H1 (cell line): ENCODE results near the gene EIPR1. TPM values are rescaled to one million over a fixed set of nuclear protein-coding genes. Genes with fewer than 3 reads are reported as not detected.

Experiments
- CTCF ChIA-PET: fragments of 300-600 bp; sonication (Branson Sonifier 250); formaldehyde crosslinking; loops from one replicate; lab custom pipeline; 2021; ENCODE audit not compliant: partially characterized antibody; lab: Charles Lee
- POLR2A ChIA-PET: fragments of 300-600 bp; sonication (Branson Sonifier 250); formaldehyde crosslinking; loops from one replicate; lab custom pipeline; 2021; ENCODE audit warnings: inconsistent platforms; ENCODE audit not compliant: partially characterized antibody; lab: Charles Lee
- DNase-seq, 2 experiments: peaks; one replicate each; pipeline versions ENCODE4 v3.0.0 to v3.0.0-alpha.2; 2010 to 2022; ENCODE audit warnings: low spot score in 2 of 2, low read depth in 1 of 2, mixed read lengths in 1 of 2
- FAIRE-seq: peaks from 2 replicates; lab custom pipeline; 2011; peaks lifted over from hg19 to GRCh38; lab: Jason Lieb, UNC
- H2AFZ ChIP-seq: 2 replicates; pipeline ENCODE4 v1.8.1; 2012; ENCODE audit warnings: low read length, inconsistent platforms
- H2AK5ac ChIP-seq: 2 replicates; pipeline ENCODE4 v1.6.1; 2013; ENCODE audit warnings: low read depth, low read length
- H2BK120ac ChIP-seq: replicated peaks from 2 replicates; pipeline ENCODE3; 2013; ENCODE audit warnings: low read depth, low read length, inconsistent platforms
- H2BK12ac ChIP-seq: 2 replicates; pipeline ENCODE4 v1.6.1; 2013; ENCODE audit warnings: low read depth, low read length
- H2BK15ac ChIP-seq: 2 replicates; pipeline ENCODE4 v1.6.1; 2013; ENCODE audit warnings: low read length
- H2BK20ac ChIP-seq: 2 replicates; pipeline ENCODE4 v1.6.1; 2013; ENCODE audit warnings: low read length
- H2BK5ac ChIP-seq: 2 replicates; pipeline ENCODE4 v1.6.1; 2013; ENCODE audit warnings: low read depth, low read length
- H3K14ac ChIP-seq: 2 replicates; pipeline ENCODE4 v1.6.1; 2013; ENCODE audit warnings: inconsistent platforms; ENCODE audit not compliant: insufficient read length
- H3K18ac ChIP-seq: 2 replicates; pipeline ENCODE4 v1.6.1; 2013; ENCODE audit warnings: low read length; ENCODE audit errors: extremely low read depth
- H3K23ac ChIP-seq: 2 replicates; pipeline ENCODE4 v1.6.1; 2013; ENCODE audit warnings: inconsistent platforms; ENCODE audit not compliant: insufficient read length
- H3K23me2 ChIP-seq: 2 replicates; pipeline ENCODE4 v1.6.1; 2013; ENCODE audit warnings: low read depth, low read length
- H3K27ac ChIP-seq: 2 replicates; pipeline ENCODE4 v1.6.1; 2011; ENCODE audit warnings: low read depth, low read length, inconsistent platforms
- H3K27me3 ChIP-seq, 4 experiments: replicated peaks in 1 of 4; 1 replicate in 1 of 4; 2 replicates in 3 of 4; pipeline versions ENCODE4 v1.6.1 to v1.8.1; 2011 to 2013; ENCODE audit warnings: low read length in 3 of 4, mild to moderate bottlenecking in 3 of 4, inconsistent platforms in 2 of 4, mixed read lengths in 2 of 4, moderate library complexity in 1 of 4; ENCODE audit not compliant: control insufficient read depth in 3 of 4, insufficient read depth in 3 of 4; ENCODE audit errors: extremely low read depth in 1 of 4
- H3K36me3 ChIP-seq, 4 experiments: 2 replicates each; pipeline versions ENCODE4 v1.6.1 to v1.8.1; 2011 to 2013; ENCODE audit warnings: mild to moderate bottlenecking in 4 of 4, low read length in 3 of 4, moderate library complexity in 2 of 4, control low read depth in 1 of 4, inconsistent platforms in 1 of 4; ENCODE audit not compliant: insufficient read depth in 4 of 4, control insufficient read depth in 2 of 4
- H3K4ac ChIP-seq: replicated peaks from 2 replicates; pipeline ENCODE3; 2013; ENCODE audit warnings: low read length, low read depth, mixed read lengths, inconsistent platforms; ENCODE audit not compliant: insufficient read length
- H3K4me1 ChIP-seq, 4 experiments: replicated peaks in 1 of 4; 1 replicate in 1 of 4; 2 replicates in 3 of 4; pipeline versions ENCODE4 v1.6.1 to v1.8.1; 2011 to 2013; ENCODE audit warnings: low read length in 3 of 4, inconsistent platforms in 2 of 4, mixed read lengths in 1 of 4; ENCODE audit not compliant: insufficient read depth in 4 of 4, control insufficient read depth in 3 of 4
- H3K4me2 ChIP-seq, 2 experiments: 2 replicates each; pipeline versions ENCODE4 v1.6.1 to v1.8.1; 2011 to 2013; ENCODE audit warnings: low read depth in 2 of 2, low read length in 2 of 2, control low read depth in 1 of 2, inconsistent platforms in 1 of 2, mild to moderate bottlenecking in 1 of 2; ENCODE audit not compliant: insufficient read depth in 1 of 2
- H3K4me3 ChIP-seq, 4 experiments: fragments of 200-600, 300-600 bp in 1 of 4; sonication (generic), shearing (Covaris generic), sonication (Bioruptor Twin) in 1 of 4; 2 replicates each; pipeline versions ENCODE4 v1.5.1 to v1.8.1; 2011 to 2016; ENCODE audit warnings: low read length in 4 of 4, low read depth in 3 of 4, control low read depth in 2 of 4, inconsistent platforms in 2 of 4, mild to moderate bottlenecking in 2 of 4, mixed read lengths in 1 of 4, moderate library complexity in 1 of 4; ENCODE audit not compliant: insufficient read depth in 2 of 4; ENCODE audit errors: extremely low read depth in 1 of 4
- H3K56ac ChIP-seq: replicated peaks from 2 replicates; pipeline ENCODE3; 2013; ENCODE audit warnings: low read depth, mild to moderate bottlenecking, mixed read lengths, low read length, inconsistent platforms; ENCODE audit not compliant: insufficient read length
- H3K79me1 ChIP-seq: 2 replicates; pipeline ENCODE4 v1.6.1; 2013; ENCODE audit warnings: low read depth, low read length, control low read depth
- H3K79me2 ChIP-seq, 2 experiments: 2 replicates each; pipeline versions ENCODE4 v1.6.1 to v1.8.1; 2012 to 2013; ENCODE audit warnings: low read length in 2 of 2, mild to moderate bottlenecking in 2 of 2, inconsistent platforms in 1 of 2; ENCODE audit not compliant: insufficient read depth in 2 of 2, control insufficient read depth in 1 of 2
- H3K9ac ChIP-seq, 4 experiments: replicated peaks in 1 of 4; 1 replicate in 1 of 4; 2 replicates in 3 of 4; pipeline versions ENCODE4 v1.6.1 to v1.8.1; 2011 to 2013; ENCODE audit warnings: low read depth in 3 of 4, low read length in 3 of 4, control low read depth in 2 of 4, mild to moderate bottlenecking in 2 of 4, moderate library complexity in 2 of 4, inconsistent platforms in 1 of 4; ENCODE audit errors: extremely low read depth in 1 of 4
- H3K9me3 ChIP-seq, 2 experiments: 2 replicates each; pipeline versions ENCODE4 v1.6.1 to v1.8.1; 2012 to 2013; ENCODE audit warnings: mild to moderate bottlenecking in 2 of 2, moderate library complexity in 2 of 2, control low read depth in 1 of 2, inconsistent platforms in 1 of 2, low read depth in 1 of 2, low read length in 1 of 2, mixed read lengths in 1 of 2; ENCODE audit not compliant: insufficient read depth in 2 of 2
- H4K20me1 ChIP-seq, 2 experiments: replicated peaks in 1 of 2; 2 replicates each; pipeline versions ENCODE3 to v1.8.1; 2011 to 2013; ENCODE audit warnings: inconsistent platforms in 2 of 2, low read length in 2 of 2, mild to moderate bottlenecking in 1 of 2; ENCODE audit not compliant: insufficient read depth in 2 of 2, control insufficient read depth in 1 of 2
- H4K5ac ChIP-seq: 2 replicates; pipeline ENCODE4 v1.6.1; 2013; ENCODE audit warnings: low read length, low read depth, mixed read lengths, inconsistent platforms; ENCODE audit not compliant: insufficient read length
- H4K8ac ChIP-seq: 2 replicates; pipeline ENCODE4 v1.8.0; 2013; ENCODE audit warnings: mild to moderate bottlenecking, moderate library complexity, low read length, inconsistent platforms; ENCODE audit not compliant: insufficient read depth; ENCODE audit errors: extremely low read depth
- H4K91ac ChIP-seq: replicated peaks from 2 replicates; pipeline ENCODE3; 2013; ENCODE audit warnings: low read length, mixed read lengths, inconsistent platforms; ENCODE audit not compliant: insufficient read length
- CTBP2 ChIP-seq: IDR thresholded peaks from 2 replicates; pipeline ENCODE4 v1.7.0; 2011; ENCODE audit warnings: borderline replicate concordance, mild to moderate bottlenecking, moderate library complexity, mixed read lengths, low read length; ENCODE audit not compliant: insufficient read depth, insufficient read length
- EGR1 ChIP-seq: IDR thresholded peaks from 2 replicates; pipeline ENCODE4 v1.6.1; 2011; ENCODE audit warnings: low read depth, low read length, borderline replicate concordance
- JUN ChIP-seq: IDR thresholded peaks from 2 replicates; pipeline ENCODE4 v1.6.1; 2011; ENCODE audit warnings: low read depth, mild to moderate bottlenecking, improper control_type of control experiment, low read length
- NANOG ChIP-seq: IDR thresholded peaks from 2 replicates; pipeline ENCODE4 v1.6.1; 2011; ENCODE audit warnings: low read length, low read depth, mild to moderate bottlenecking, inconsistent platforms; ENCODE audit not compliant: insufficient read depth, poor library complexity, severe bottlenecking
- RBBP5 ChIP-seq: IDR thresholded peaks from 2 replicates; pipeline ENCODE4 v1.7.1; 2012; ENCODE audit warnings: low read depth, mild to moderate bottlenecking, inconsistent platforms, low read length, moderate library complexity, borderline replicate concordance
- SP1 ChIP-seq: IDR thresholded peaks from 2 replicates; pipeline ENCODE4 v1.6.1; 2011; ENCODE audit warnings: low read depth, low read length
- ZNF274 ChIP-seq: IDR thresholded peaks from 2 replicates; pipeline ENCODE4 v1.7.0; 2012; ENCODE audit warnings: low read length, borderline replicate concordance; ENCODE audit errors: extremely low read depth
- WGBS, 2 experiments: shearing (Covaris generic) in 1 of 2; methylation state at CpG; one replicate each; pipeline versions ENCODE4 v1.1.6 to v1.1.7; 2013 to 2015; ENCODE audit warnings: low lambda C conversion rate in 2 of 2, mixed read lengths in 2 of 2, inconsistent platforms in 1 of 2, low coverage in 1 of 2, missing lambda C conversion rate in 1 of 2; ENCODE audit not compliant: insufficient replicate concordance in 2 of 2, insufficient coverage in 1 of 2, insufficient read length in 1 of 2; ENCODE audit errors: extremely low coverage in 1 of 2, missing lambda C conversion rate in 1 of 2; 5-methylcytosine and 5-hydroxymethylcytosine counted together
- polyA plus RNA-seq, 7 experiments: library from polyadenylated mRNA; depleted of rRNA in 3 of 7; stranded (reverse) in 5 of 7; unstranded in 2 of 7; fragments of >200 nt in 5 of 7; fragments of 200-250 nt in 2 of 7; gene quantifications; 1 replicate in 5 of 7; 2 replicates in 1 of 7; 4 replicates in 1 of 7; pipeline versions ENCODE4 v1.2.1 to v1.2.3, GENCODE V29; 2011 to 2013; ENCODE audit warnings: missing spikeins in 2 of 7, mixed read lengths in 2 of 7
- total RNA-seq: library from RNA; stranded (reverse); fragmentation: NEBNext Ultra II Directional; extraction: Animal tissue kit (Norgen Biotek cat#: 25700); gene quantifications from 2 replicates; pipeline ENCODE4 v1.2.1, GENCODE V29; 2021

EIPR1 gene
- total and polyA plus RNA-seq, 2 of the 8 experiments (the other 6 are each of a cell fraction or from before 2014, with no cell fraction given), result 26.3 to 56.4 TPM

DNA sequence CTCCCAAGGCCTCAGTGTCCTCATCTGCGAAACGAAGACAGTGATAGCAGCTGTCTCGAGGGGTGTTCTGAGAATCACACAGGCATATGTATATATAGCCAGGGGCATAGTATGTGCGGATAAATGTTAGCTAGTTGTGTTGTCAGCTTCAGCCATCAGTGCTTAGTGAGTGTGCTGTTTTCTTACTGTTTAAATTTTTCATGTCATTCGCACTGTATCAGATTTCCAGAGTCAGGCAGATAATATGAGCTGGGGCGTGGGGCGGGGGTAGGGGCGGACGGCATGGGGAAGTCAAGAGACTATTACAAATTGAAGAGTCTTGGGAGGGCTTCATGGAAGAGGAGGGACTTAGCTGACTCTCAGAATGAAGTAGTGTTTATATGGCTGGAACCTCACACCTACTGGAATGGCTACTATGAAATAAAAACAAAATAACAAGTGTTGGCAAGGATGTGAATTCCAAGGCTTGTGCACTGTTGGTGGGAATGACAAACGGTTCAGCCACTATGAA, 8.9 kb upstream of the EIPR1 start:
- no peak for FAIRE-seq
- H4K91ac ChIP-seq, result no peak overlapping the region
- H3K4me2 ChIP-seq, result no peak overlapping the region
- CTCF ChIA-PET, result interaction anchor here (0.7 to 1.9 kb wide), 4 partner anchors 12 to 49 kb away, joined by 3 to 8 read pairs (median 4); no protein-coding TSS in a partner anchor
- no peak overlapping the region for H2AK5ac ChIP-seq
- no peak overlapping the region for H3K14ac ChIP-seq
- no peak overlapping the region for H2BK5ac ChIP-seq
- POLR2A ChIA-PET, result interaction anchor here (0.9 to 1.0 kb wide), 2 partner anchors 14 to 26 kb away, joined by 3 read pairs; no protein-coding TSS in a partner anchor
- no peak overlapping the region for H3K56ac ChIP-seq
- no peak overlapping the region for H3K9ac ChIP-seq
- no peak overlapping the region for H3K4me3 ChIP-seq
- no peaks in the 10 kb centered on the region for H3K23me2 ChIP-seq
- no peak overlapping the region for H2BK20ac ChIP-seq
- DNase-seq, result no peak
- no peak overlapping the region for H2BK12ac ChIP-seq
- 96% methylated on average over 10 of the region's 10 CpGs; no CpG with 5 or more reads in 1 of the 2 experiments for WGBS, 2 experiments
- H3K27ac ChIP-seq, result no peak overlapping the region
- no peaks in the 10 kb centered on the region for H3K4me1 ChIP-seq
- peaks cover 0 to 5% of the 10 kb centered on the region in 2 experiments; a peak in 2 of 4 replicates for H3K79me2 ChIP-seq
- peaks cover 0 to 4% of the 10 kb centered on the region in 2 experiments for H4K20me1 ChIP-seq
- no peak overlapping the region for H2BK15ac ChIP-seq
- no peak overlapping the region for H4K5ac ChIP-seq
- no peak overlapping the region for H3K23ac ChIP-seq
- H3K4ac ChIP-seq, result no peak overlapping the region
- no peak overlapping the region for H3K18ac ChIP-seq
- H3K79me1 ChIP-seq, result peaks cover 5% of the 10 kb centered on the region
- H4K8ac ChIP-seq, result no peak overlapping the region
- no peaks in the 10 kb centered on the region for H3K9me3 ChIP-seq
- H2BK120ac ChIP-seq, result no peak overlapping the region
- peaks cover 0 to 1% (median 0%) of the 10 kb centered on the region in 4 experiments; a peak in 1 of 7 replicates for H3K27me3 ChIP-seq
- H2AFZ ChIP-seq, result no peak overlapping the region
- peaks cover 5 to 23% (median 13%) of the 10 kb centered on the region in 4 experiments; a peak in 6 of 8 replicates for H3K36me3 ChIP-seq
- TF ChIP-seq ZNF274 (no peak), JUN (no peak), RBBP5 (no peak), EGR1 (no peak), SP1 (no peak), NANOG (no peak), CTBP2 (no peak)
